PC-3 (cell line): ENCODE data around the gene ASCC3.

Experiments
- EZH2 ChIP-seq: fragments of 300-600 bp; sonication (generic); IDR thresholded peaks from one replicate; pipeline ENCODE4 v1.6.1; 2017; ENCODE audit warnings: antibody characterized with exemption, mild to moderate bottlenecking, low read length; ENCODE audit not compliant: unreplicated experiment
- EZH2phosphoT487 ChIP-seq: fragments of 300-600 bp; sonication (generic); IDR thresholded peaks from 2 replicates; pipeline ENCODE4 v1.6.1; 2018; ENCODE audit warnings: mild to moderate bottlenecking, antibody characterized with exemption, low read length, borderline replicate concordance
- TF ChIP-seq, protein P1 (sequence below): fragments of 300-600 bp; sonication (generic); conservative IDR thresholded peaks from 2 replicates; pipeline ENCODE4 v1.5.1; 2017; ENCODE audit warnings: antibody characterized with exemption, low read depth, mild to moderate bottlenecking, low read length

- TF ChIP-seq, protein P1, sequence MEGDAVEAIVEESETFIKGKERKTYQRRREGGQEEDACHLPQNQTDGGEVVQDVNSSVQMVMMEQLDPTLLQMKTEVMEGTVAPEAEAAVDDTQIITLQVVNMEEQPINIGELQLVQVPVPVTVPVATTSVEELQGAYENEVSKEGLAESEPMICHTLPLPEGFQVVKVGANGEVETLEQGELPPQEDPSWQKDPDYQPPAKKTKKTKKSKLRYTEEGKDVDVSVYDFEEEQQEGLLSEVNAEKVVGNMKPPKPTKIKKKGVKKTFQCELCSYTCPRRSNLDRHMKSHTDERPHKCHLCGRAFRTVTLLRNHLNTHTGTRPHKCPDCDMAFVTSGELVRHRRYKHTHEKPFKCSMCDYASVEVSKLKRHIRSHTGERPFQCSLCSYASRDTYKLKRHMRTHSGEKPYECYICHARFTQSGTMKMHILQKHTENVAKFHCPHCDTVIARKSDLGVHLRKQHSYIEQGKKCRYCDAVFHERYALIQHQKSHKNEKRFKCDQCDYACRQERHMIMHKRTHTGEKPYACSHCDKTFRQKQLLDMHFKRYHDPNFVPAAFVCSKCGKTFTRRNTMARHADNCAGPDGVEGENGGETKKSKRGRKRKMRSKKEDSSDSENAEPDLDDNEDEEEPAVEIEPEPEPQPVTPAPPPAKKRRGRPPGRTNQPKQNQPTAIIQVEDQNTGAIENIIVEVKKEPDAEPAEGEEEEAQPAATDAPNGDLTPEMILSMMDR, result no peak
- TF ChIP-seq EZH2 (no peak), EZH2phosphoT487 (no peak)
Observed at GRCh38 chr6:100491952-100492670, 389.0 kb downstream of the ASCC3 start.
